K562 (cell line): Measurements from ENCODE around the gene AK2. TPM values are rescaled to one million over a fixed set of nuclear protein-coding genes. Genes with fewer than 3 reads are reported as not detected.

ENCODE experiments used
- ATAC-seq: fragments of 200-7000 bp; cut with Tn5 transposase; 3 replicates; pipeline ENCODE4 v1.9.1; 2020; ENCODE audit warnings: moderate library complexity
- BruUV-seq: library from RNA; stranded (reverse); fragments of 400-500 nt; replicated peaks from 2 replicates; lab custom pipeline; 2021; lab: Mats Ljungman, UMichigan
- CTCF ChIA-PET: fragments of 300-600 bp; formaldehyde crosslinking; extraction: SDS; loops from one replicate; lab custom pipeline; 2021; ENCODE audit warnings: low intra/inter-chr PET ratio; lab: Yijun Ruan, JAX
- POLR2A ChIA-PET: fragments of 300-600, 350-650 bp; sonication (Branson Sonifier 250); formaldehyde crosslinking; extraction: SDS; loops from one replicate; lab custom pipeline; 2021; ENCODE audit warnings: antibody characterized with exemption, inconsistent platforms; lab: Yijun Ruan, JAX
- DNase-seq, 4 experiments: peaks; one replicate each; pipeline versions ENCODE4 v3.0.0 to v3.0.0-alpha.2; 2011 to 2018; ENCODE audit warnings: low spot score in 3 of 4, mixed read lengths in 3 of 4; ENCODE audit errors: extremely low read depth in 1 of 4
- FAIRE-seq: peaks from 2 replicates; lab custom pipeline; 2011; peaks lifted over from hg19 to GRCh38; lab: Jason Lieb, UNC
- H2AFZ ChIP-seq: 2 replicates; pipeline ENCODE4 v1.6.0; 2011; ENCODE audit warnings: low read depth, low read length, control low read depth, inconsistent platforms
- H3K27ac ChIP-seq: fragments of 200-600 bp; 3 replicates; pipeline ENCODE4 v1.8.0; 2011; ENCODE audit warnings: low read depth, mild to moderate bottlenecking, control low read depth, inconsistent platforms, low read length, moderate library complexity, mixed read lengths; ENCODE audit errors: extremely low read depth
- H3K27me3 ChIP-seq, 2 experiments: fragments of 300-600 bp in 1 of 2; 2 replicates in 1 of 2; 3 replicates in 1 of 2; pipeline versions ENCODE4 v1.6.0 to v1.8.0; 2011; ENCODE audit warnings: inconsistent platforms in 2 of 2, low read length in 2 of 2, mild to moderate bottlenecking in 1 of 2, mixed read lengths in 1 of 2, moderate library complexity in 1 of 2; ENCODE audit not compliant: control insufficient read depth in 2 of 2, insufficient read depth in 2 of 2
- H3K36me3 ChIP-seq: fragments of 300-600 bp; 3 replicates; pipeline ENCODE4 v1.8.0; 2011; ENCODE audit warnings: mild to moderate bottlenecking, low read length, inconsistent platforms; ENCODE audit not compliant: control insufficient read depth, insufficient read depth
- H3K4me1 ChIP-seq, 2 experiments: fragments of 200-600 bp in 1 of 2; replicated peaks in 1 of 2; 2 replicates in 1 of 2; 3 replicates in 1 of 2; pipeline versions ENCODE4 v1.5.1 to v1.8.0; 2011; ENCODE audit warnings: inconsistent platforms in 2 of 2, low read length in 2 of 2, mild to moderate bottlenecking in 1 of 2, mixed read lengths in 1 of 2, moderate library complexity in 1 of 2; ENCODE audit not compliant: control insufficient read depth in 2 of 2, insufficient read depth in 2 of 2
- H3K4me2 ChIP-seq: 2 replicates; pipeline ENCODE4 v1.6.1; 2011; ENCODE audit warnings: low read length, control low read depth, inconsistent platforms, mixed read lengths; ENCODE audit not compliant: insufficient read depth
- H3K4me3 ChIP-seq: fragments of 200-600 bp; sonication (generic), shearing (Covaris generic); 2 replicates; pipeline ENCODE4 v1.5.1; 2016; ENCODE audit warnings: control low read depth, inconsistent platforms
- H3K79me2 ChIP-seq: fragments of 200-600 bp; 3 replicates; pipeline ENCODE4 v1.8.0; 2011; ENCODE audit warnings: low read length, inconsistent platforms; ENCODE audit not compliant: control insufficient read depth, insufficient read depth
- H3K9ac ChIP-seq, 2 experiments: 2 replicates each; pipeline versions ENCODE4 v1.6.0 to v1.6.1; 2011; ENCODE audit warnings: low read depth in 2 of 2, low read length in 2 of 2, control low read depth in 1 of 2, inconsistent platforms in 1 of 2, mild to moderate bottlenecking in 1 of 2, mixed read lengths in 1 of 2; ENCODE audit not compliant: insufficient read depth in 1 of 2
- H3K9me1 ChIP-seq: one replicate; pipeline ENCODE4 v1.6.0; 2011; ENCODE audit warnings: inconsistent platforms, mild to moderate bottlenecking, low read length, moderate library complexity; ENCODE audit not compliant: control insufficient read depth, insufficient read depth
- H3K9me3 ChIP-seq: replicated peaks from 2 replicates; pipeline ENCODE4 v1.5.1; 2011; ENCODE audit warnings: low read depth, low read length, inconsistent platforms; ENCODE audit not compliant: control insufficient read depth, insufficient read depth
- H4K20me1 ChIP-seq: replicated peaks from 2 replicates; pipeline ENCODE4 v1.6.1; 2011; ENCODE audit warnings: low read length, inconsistent platforms, mixed read lengths; ENCODE audit not compliant: control insufficient read depth, insufficient read depth
- FOS ChIP-seq: IDR thresholded peaks from 3 replicates; pipeline ENCODE4 v1.6.1; 2011; ENCODE audit not compliant: insufficient read length; ENCODE audit errors: extremely low read depth
- GATA2 ChIP-seq: sonication (generic); formaldehyde crosslinking; IDR thresholded peaks from 2 replicates; pipeline ENCODE4 v1.4.0; 2020; ENCODE audit warnings: mild to moderate bottlenecking, missing genetic modification reagents
- SPI1 ChIP-seq: IDR thresholded peaks from 2 replicates; pipeline ENCODE4 v1.6.1; 2011; ENCODE audit warnings: low read depth, low read length, control low read depth, borderline replicate concordance
- TAF1 ChIP-seq: IDR thresholded peaks from 2 replicates; pipeline ENCODE4 v1.6.1; 2011; ENCODE audit warnings: mild to moderate bottlenecking, low read length, moderate library complexity; ENCODE audit not compliant: insufficient read depth, control insufficient read depth, severe bottlenecking; ENCODE audit errors: extremely low read depth
- WGBS: fragments of 100-300 bp; shearing (Covaris generic); methylation state at CpG from one replicate; pipeline ENCODE4 v1.1.6; 2016; ENCODE audit warnings: low coverage, mixed read lengths; ENCODE audit not compliant: insufficient coverage; ENCODE audit errors: missing lambda C conversion rate; 5-methylcytosine and 5-hydroxymethylcytosine counted together
- in situ Hi-C: fragments of 300-500 bp; cut with MboI; formaldehyde crosslinking; loops from 4 replicates; pipeline ENCODE4 v1.15.0; 2018; ENCODE audit warnings: inconsistent platforms, mixed read lengths
- intact Hi-C: fragments of 100-400 bp; cut with micrococcal nuclease; formaldehyde crosslinking; loops from 2 replicates; pipeline ENCODE4 v1.14.2; 2022
- polyA plus RNA-seq, 8 experiments: library from polyadenylated mRNA; depleted of rRNA in 4 of 8; stranded (reverse) in 5 of 8; unstranded in 3 of 8; fragments of >200 nt; fragmentation: Nextera tagmentation in 2 of 8; fragmentation: Illumina TruSeq in 1 of 8; extraction: Ambion mirVana in 2 of 8; extraction: Trizol in 1 of 8; gene quantifications; 2 replicates each; pipeline versions ENCODE4 v1.2.1 to v1.2.3, GENCODE V29; 2011 to 2014; ENCODE audit warnings: inconsistent platforms in 1 of 8, missing spikeins in 1 of 8
- total RNA-seq, 7 experiments: library from RNA; depleted of rRNA in 6 of 7; stranded (reverse); fragments of >200 nt in 6 of 7; fragmentation: Illumina TruSeq in 2 of 7; extraction: Trizol in 2 of 7; gene quantifications; 2 replicates each; pipeline versions ENCODE4 v1.2.1 to v1.2.3, GENCODE V29; 2011 to 2021; ENCODE audit warnings: low replicate concordance in 1 of 7
- TF ChIP-seq, protein P1 (sequence below): sonication (generic); formaldehyde crosslinking; IDR thresholded peaks from 2 replicates; pipeline ENCODE4 v1.8.0; 2023; ENCODE audit warnings: mild to moderate bottlenecking, missing genetic modification reagents

Gene AK2
- total and polyA plus RNA-seq, 9 of the 15 experiments (the other 6 are each of a cell fraction or from before 2014, with no cell fraction given) = 105 to 1,050 (median 509) TPM

DNA sequence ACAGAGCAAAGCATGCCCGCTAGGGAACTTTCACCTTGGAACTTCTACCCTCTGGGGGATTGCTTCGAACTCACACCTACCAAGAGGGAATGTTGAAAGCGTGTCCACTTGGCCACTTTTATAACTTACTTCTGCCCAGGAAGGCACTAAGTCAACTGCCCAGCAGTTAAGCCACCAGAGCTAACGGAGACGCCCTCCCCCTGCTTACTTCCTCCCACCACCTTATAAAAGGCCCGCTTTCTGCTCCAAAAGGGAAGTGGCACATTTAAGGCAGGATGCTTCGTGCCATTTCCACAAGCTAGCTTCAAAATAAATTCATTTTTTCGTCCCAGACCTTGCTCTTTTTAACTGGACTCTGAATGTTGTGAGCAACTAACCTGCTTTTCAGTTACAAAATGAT, 3.2 kb upstream of the AK2 start:
- 51% methylated on average over 8 of the region's 8 CpGs for WGBS
- peaks cover 8% of the 10 kb centered on the region for H3K36me3 ChIP-seq
- intact Hi-C loops (no loop called here), in situ Hi-C loops (no loop called here)
- H3K4me1 ChIP-seq = peaks cover 7 to 13% of the 10 kb centered on the region in 2 experiments; a peak in 4 of 5 replicates
- DNase-seq (peak in 1 of 4 experiments; percentile 5), ATAC-seq (no peak), FAIRE-seq (no peak)
- H3K9me1 ChIP-seq = no peaks in the 10 kb centered on the region
- no TSS peak for BruUV-seq
- no peak for TF ChIP-seq TAF1
- TF ChIP-seq SPI1 = peak; percentile 59; the same call in 1 of the 2 replicates
- TF ChIP-seq FOS = no peak
- TF ChIP-seq, protein P1, sequence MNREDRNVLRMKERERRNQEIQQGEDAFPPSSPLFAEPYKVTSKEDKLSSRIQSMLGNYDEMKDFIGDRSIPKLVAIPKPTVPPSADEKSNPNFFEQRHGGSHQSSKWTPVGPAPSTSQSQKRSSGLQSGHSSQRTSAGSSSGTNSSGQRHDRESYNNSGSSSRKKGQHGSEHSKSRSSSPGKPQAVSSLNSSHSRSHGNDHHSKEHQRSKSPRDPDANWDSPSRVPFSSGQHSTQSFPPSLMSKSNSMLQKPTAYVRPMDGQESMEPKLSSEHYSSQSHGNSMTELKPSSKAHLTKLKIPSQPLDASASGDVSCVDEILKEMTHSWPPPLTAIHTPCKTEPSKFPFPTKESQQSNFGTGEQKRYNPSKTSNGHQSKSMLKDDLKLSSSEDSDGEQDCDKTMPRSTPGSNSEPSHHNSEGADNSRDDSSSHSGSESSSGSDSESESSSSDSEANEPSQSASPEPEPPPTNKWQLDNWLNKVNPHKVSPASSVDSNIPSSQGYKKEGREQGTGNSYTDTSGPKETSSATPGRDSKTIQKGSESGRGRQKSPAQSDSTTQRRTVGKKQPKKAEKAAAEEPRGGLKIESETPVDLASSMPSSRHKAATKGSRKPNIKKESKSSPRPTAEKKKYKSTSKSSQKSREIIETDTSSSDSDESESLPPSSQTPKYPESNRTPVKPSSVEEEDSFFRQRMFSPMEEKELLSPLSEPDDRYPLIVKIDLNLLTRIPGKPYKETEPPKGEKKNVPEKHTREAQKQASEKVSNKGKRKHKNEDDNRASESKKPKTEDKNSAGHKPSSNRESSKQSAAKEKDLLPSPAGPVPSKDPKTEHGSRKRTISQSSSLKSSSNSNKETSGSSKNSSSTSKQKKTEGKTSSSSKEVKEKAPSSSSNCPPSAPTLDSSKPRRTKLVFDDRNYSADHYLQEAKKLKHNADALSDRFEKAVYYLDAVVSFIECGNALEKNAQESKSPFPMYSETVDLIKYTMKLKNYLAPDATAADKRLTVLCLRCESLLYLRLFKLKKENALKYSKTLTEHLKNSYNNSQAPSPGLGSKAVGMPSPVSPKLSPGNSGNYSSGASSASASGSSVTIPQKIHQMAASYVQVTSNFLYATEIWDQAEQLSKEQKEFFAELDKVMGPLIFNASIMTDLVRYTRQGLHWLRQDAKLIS (CRISPR knock-in tag) = no peak
- TF ChIP-seq GATA2 (CRISPR knock-in tag) = no peak
- POLR2A ChIA-PET = no interaction called here
- H3K27ac ChIP-seq = no peak overlapping the region
- no peak overlapping the region for H3K4me3 ChIP-seq
- no peaks in the 10 kb centered on the region for H3K27me3 ChIP-seq
- H3K9ac ChIP-seq = no peak overlapping the region
- H3K4me2 ChIP-seq = no peak overlapping the region
- CTCF ChIA-PET = no interaction called here
- peak overlapping the region; percentile 64 for H2AFZ ChIP-seq
- H4K20me1 ChIP-seq = no peaks in the 10 kb centered on the region; the same call in none of the 2 replicates
- H3K9me3 ChIP-seq = 0 out of 2 replicates have a peak, but pooled peaks cover 4% of the 10 kb centered on the region
- H3K79me2 ChIP-seq = peaks cover 25% of the 10 kb centered on the region
